HEK293 (cell line): ENCODE measurements around the gene FAAP100.

ENCODE experiments used
- CTCF ChIA-PET: fragments of 350-600 bp; formaldehyde crosslinking; extraction: SDS; loops from one replicate; lab custom pipeline; 2021; ENCODE audit warnings: antibody characterized with exemption; lab: Yijun Ruan, JAX
- POLR2A ChIA-PET: fragments of 300-600 bp; formaldehyde crosslinking; extraction: SDS; loops from one replicate; lab custom pipeline; 2020; ENCODE audit warnings: antibody characterized with exemption, inconsistent platforms; lab: Yijun Ruan, JAX
- H3K27ac ChIP-seq: fragments of 200-500 bp; sonication (Bioruptor generic); 2 replicates; pipeline ENCODE4 v1.5.1; 2014; ENCODE audit warnings: low read depth, low read length, control low read depth, inconsistent platforms; ENCODE audit errors: extremely low read depth
- H3K36me3 ChIP-seq, 2 experiments: fragments of 200-500 bp in 1 of 2; sonication (Bioruptor generic) in 1 of 2; 1 replicate in 1 of 2; 2 replicates in 1 of 2; pipeline ENCODE4 v1.5.1; 2014 to 2017; ENCODE audit warnings: inconsistent platforms in 2 of 2, low read length in 2 of 2; ENCODE audit not compliant: control insufficient read depth in 2 of 2, insufficient read depth in 1 of 2
- H3K4me1 ChIP-seq: fragments of 200-500 bp; sonication (Bioruptor generic); 2 replicates; pipeline ENCODE4 v1.5.1; 2014; ENCODE audit warnings: mild to moderate bottlenecking, low read length, inconsistent platforms; ENCODE audit not compliant: control insufficient read depth, insufficient read depth
- H3K4me3 ChIP-seq: 2 replicates; pipeline ENCODE4 v1.5.1; 2011; ENCODE audit warnings: low read depth, mild to moderate bottlenecking, control low read depth, low read length, moderate library complexity
- H3K9me3 ChIP-seq: fragments of 200-500 bp; sonication (Bioruptor generic); 2 replicates; pipeline ENCODE4 v1.5.1; 2014; ENCODE audit warnings: low read depth, low read length, inconsistent platforms; ENCODE audit not compliant: control insufficient read depth, insufficient read depth
- BCL6B ChIP-seq: fragments of 450-650 bp; formaldehyde crosslinking; IDR thresholded peaks from 2 replicates; pipeline ENCODE4 v1.5.1; 2017; ENCODE audit warnings: missing biosample characterization, missing genetic modification characterization
- EGR2 ChIP-seq: fragments of 450-650 bp; formaldehyde crosslinking; IDR thresholded peaks from 2 replicates; pipeline ENCODE4 v1.5.1; 2016; ENCODE audit warnings: low read depth, missing biosample characterization, missing genetic modification characterization
- HOXD13 ChIP-seq: sonication (generic); formaldehyde crosslinking; IDR thresholded peaks from 2 replicates; pipeline ENCODE4 v1.8.0; 2022; ENCODE audit warnings: missing genetic modification reagents, borderline replicate concordance
- KLF9 ChIP-seq: fragments of 450-650 bp; formaldehyde crosslinking; IDR thresholded peaks from 2 replicates; pipeline ENCODE4 v1.5.1; 2016; ENCODE audit warnings: missing biosample characterization, missing genetic modification characterization, low read depth
- SP2 ChIP-seq: fragments of 450-650 bp; formaldehyde crosslinking; IDR thresholded peaks from 2 replicates; pipeline ENCODE4 v1.5.1; 2016; ENCODE audit warnings: missing biosample characterization, missing genetic modification characterization
- ZBTB20 ChIP-seq: fragments of 450-650 bp; formaldehyde crosslinking; IDR thresholded peaks from 2 replicates; pipeline ENCODE4 v1.5.1; 2016; ENCODE audit warnings: missing biosample characterization, missing genetic modification characterization
- ZBTB6 ChIP-seq: fragments of 450-650 bp; formaldehyde crosslinking; IDR thresholded peaks from 2 replicates; pipeline ENCODE4 v1.5.1; 2017; ENCODE audit warnings: missing biosample characterization, missing genetic modification characterization
- ZEB2 ChIP-seq: fragments of 450-650 bp; formaldehyde crosslinking; IDR thresholded peaks from 2 replicates; pipeline ENCODE4 v1.5.1; 2016; ENCODE audit warnings: missing biosample characterization, missing genetic modification characterization
- ZFP3 ChIP-seq: fragments of 450-650 bp; formaldehyde crosslinking; IDR thresholded peaks from 2 replicates; pipeline ENCODE4 v1.5.1; 2016; ENCODE audit warnings: low read depth, missing biosample characterization, missing genetic modification characterization
- ZNF114 ChIP-seq: fragments of 450-650 bp; formaldehyde crosslinking; IDR thresholded peaks from 2 replicates; pipeline ENCODE4 v1.5.0; 2017; ENCODE audit warnings: missing biosample characterization, missing genetic modification characterization
- ZNF138 ChIP-seq: fragments of 450-650 bp; formaldehyde crosslinking; IDR thresholded peaks from 2 replicates; pipeline ENCODE4 v1.5.1; 2016; ENCODE audit warnings: missing biosample characterization, missing genetic modification characterization, borderline replicate concordance
- ZNF146 ChIP-seq: fragments of 450-650 bp; formaldehyde crosslinking; IDR thresholded peaks from 2 replicates; pipeline ENCODE4 v1.5.1; 2016; ENCODE audit warnings: missing biosample characterization, missing genetic modification characterization
- ZNF174 ChIP-seq: fragments of 450-650 bp; formaldehyde crosslinking; IDR thresholded peaks from 2 replicates; pipeline ENCODE4 v1.5.0; 2017; ENCODE audit warnings: missing biosample characterization, mild to moderate bottlenecking, missing genetic modification characterization
- ZNF19 ChIP-seq: fragments of 450-650 bp; formaldehyde crosslinking; IDR thresholded peaks from 2 replicates; pipeline ENCODE4; 2016; ENCODE audit warnings: missing biosample characterization, missing genetic modification characterization, low read depth
- ZNF221 ChIP-seq: fragments of 450-650 bp; formaldehyde crosslinking; IDR thresholded peaks from 2 replicates; pipeline ENCODE4 v1.5.1; 2017; ENCODE audit warnings: missing biosample characterization, missing genetic modification characterization, borderline replicate concordance
- ZNF37A ChIP-seq: fragments of 450-650 bp; IDR thresholded peaks from 2 replicates; pipeline ENCODE4 v1.5.1; 2018; ENCODE audit warnings: missing biosample characterization, missing genetic modification characterization
- ZNF391 ChIP-seq: fragments of 450-650 bp; formaldehyde crosslinking; IDR thresholded peaks from 2 replicates; pipeline ENCODE4 v1.5.1; 2016; ENCODE audit warnings: low read depth, missing biosample characterization, missing genetic modification characterization, borderline replicate concordance
- ZNF416 ChIP-seq: fragments of 450-650 bp; formaldehyde crosslinking; IDR thresholded peaks from 2 replicates; pipeline ENCODE4 v1.5.1; 2016; ENCODE audit warnings: missing biosample characterization, missing genetic modification characterization
- ZNF433 ChIP-seq: fragments of 450-650 bp; formaldehyde crosslinking; IDR thresholded peaks from 2 replicates; pipeline ENCODE4 v1.5.1; 2016; ENCODE audit warnings: missing biosample characterization, missing genetic modification characterization, low read depth
- ZNF513 ChIP-seq: fragments of 450-650 bp; IDR thresholded peaks from 2 replicates; pipeline ENCODE4 v1.5.1; 2018; ENCODE audit warnings: missing biosample characterization, missing genetic modification characterization
- ZNF529 ChIP-seq: fragments of 450-650 bp; formaldehyde crosslinking; IDR thresholded peaks from 2 replicates; pipeline ENCODE4 v1.5.1; 2017; ENCODE audit warnings: missing genetic modification characterization, missing biosample characterization; ENCODE audit not compliant: insufficient replicate concordance
- ZNF658 ChIP-seq: fragments of 450-650 bp; formaldehyde crosslinking; IDR thresholded peaks from 2 replicates; pipeline ENCODE4; 2016; ENCODE audit warnings: missing biosample characterization, missing genetic modification characterization
- ZNF701 ChIP-seq: fragments of 450-650 bp; formaldehyde crosslinking; IDR thresholded peaks from 2 replicates; pipeline ENCODE4 v1.5.1; 2016; ENCODE audit warnings: missing biosample characterization, missing genetic modification characterization
- ZNF747 ChIP-seq: fragments of 450-650 bp; formaldehyde crosslinking; IDR thresholded peaks from 2 replicates; pipeline ENCODE4 v1.5.1; 2016; ENCODE audit warnings: missing biosample characterization, missing genetic modification characterization
- ZSCAN5A ChIP-seq: fragments of 450-650 bp; formaldehyde crosslinking; IDR thresholded peaks from 2 replicates; pipeline ENCODE4 v1.5.1; 2016; ENCODE audit warnings: missing biosample characterization, missing genetic modification characterization

FAAP100 gene

GRCh38 chr17:81549031-81549557 lies 3.1 kb downstream of the FAAP100 start:
- ChIA-PET POLR2A (interaction anchor here (0.6 to 1.0 kb wide), 3 partner anchors 34 to 83 kb away, joined by 3 to 8 read pairs (median 3); no protein-coding TSS in a partner anchor), CTCF (interaction anchor here (1.2 kb wide), 1 partner anchor 28 kb away, joined by 7 read pairs; no protein-coding TSS in a partner anchor)
- no peak overlapping the region for H3K4me3 ChIP-seq
- peaks cover 9 to 65% of the 10 kb centered on the region in 2 experiments; a peak in 2 of 3 replicates for H3K36me3 ChIP-seq
- TF ChIP-seq ZNF529 (tag by site-specific recombination), result no peak
- TF ChIP-seq ZNF37A (tag by site-specific recombination), result no peak
- TF ChIP-seq ZNF513 (tag by site-specific recombination), result no peak
- no peak for TF ChIP-seq KLF9 (tag by site-specific recombination)
- TF ChIP-seq ZNF433, result no peak
- TF ChIP-seq ZNF174 (tag by site-specific recombination), result no peak
- TF ChIP-seq ZBTB6 (tag by site-specific recombination), result no peak
- no peak for TF ChIP-seq ZNF146 (tag by site-specific recombination)
- no peak for TF ChIP-seq ZBTB20
- no peak for TF ChIP-seq EGR2 (tag by site-specific recombination)
- no peak overlapping the region for H3K27ac ChIP-seq
- H3K4me1 ChIP-seq, result peaks cover 8% of the 10 kb centered on the region
- H3K9me3 ChIP-seq, result no peaks in the 10 kb centered on the region

GRCh38 chr17:81547614-81547982 lies 4.6 kb downstream of the FAAP100 start:
- Histone ChIP-seq H3K4me1 (no peaks in the 10 kb centered on the region), H3K36me3 (peaks cover 9 to 80% of the 10 kb centered on the region in 2 experiments; a peak in 2 of 3 replicates), H3K4me3 (no peak overlapping the region), H3K9me3 (no peaks in the 10 kb centered on the region), H3K27ac (no peak overlapping the region)
- ChIA-PET CTCF (no interaction called here), POLR2A (interaction anchor here (0.9 kb wide), 1 partner anchor 39 kb away, joined by 4 read pairs; no protein-coding TSS in a partner anchor)
- TF ChIP-seq ZNF19, result no peak
- no peak for TF ChIP-seq ZNF416 (tag by site-specific recombination)
- TF ChIP-seq BCL6B, result no peak
- no peak for TF ChIP-seq ZNF114 (tag by site-specific recombination)
- no peak for TF ChIP-seq ZEB2 (tag by site-specific recombination)
- no peak for TF ChIP-seq ZNF658 (tag by site-specific recombination)

GRCh38 chr17:81546906-81547613 lies 5.1 kb downstream of the FAAP100 start:
- Histone ChIP-seq H3K4me1 (no peaks in the 10 kb centered on the region), H3K27ac (no peak overlapping the region), H3K9me3 (no peaks in the 10 kb centered on the region), H3K36me3 (peaks cover 9 to 84% of the 10 kb centered on the region in 2 experiments; a peak in 2 of 3 replicates), H3K4me3 (no peak overlapping the region)
- CTCF ChIA-PET, result interaction anchor here (1.4 kb wide), 1 partner anchor 54 kb away, joined by 9 read pairs; no protein-coding TSS in a partner anchor
- POLR2A ChIA-PET, result interaction anchor here (0.7 to 2.0 kb wide), 5 partner anchors 29 to 130 kb away, joined by 3 to 9 read pairs (median 4); partner anchors contain the start of gene PDE6G
- no peak for TF ChIP-seq ZNF138 (tag by site-specific recombination)
- TF ChIP-seq ZFP3 (tag by site-specific recombination), result no peak
- no peak for TF ChIP-seq ZSCAN5A (tag by site-specific recombination)
- TF ChIP-seq ZNF221 (tag by site-specific recombination), result no peak
- TF ChIP-seq HOXD13 (CRISPR knock-in tag), result no peak
- no peak for TF ChIP-seq SP2 (tag by site-specific recombination)
- no peak for TF ChIP-seq ZNF747
- TF ChIP-seq ZNF391 (tag by site-specific recombination), result no peak
- TF ChIP-seq ZNF701 (tag by site-specific recombination), result no peak
